Measurements from ENCODE around the gene DAB2. TPM values are rescaled to one million over a fixed set of nuclear protein-coding genes. Genes with fewer than 3 reads are reported as not detected.

The DAB2 gene
- total RNA-seq, 6 experiments from 2014 or later = 228 to 285 (median 237) TPM

- Mint-ChIP-seq H3K27ac (no peak overlapping the region), H3K27me3 (ENCODE audit: insufficient read depth) (no peaks in the 10 kb centered on the region), H3K9me3 (no peaks in the 10 kb centered on the region), H3K4me3 (no peak overlapping the region), H3K4me1 (ENCODE audit: low read depth) (peaks cover 12% of the 10 kb centered on the region), H3K36me3 (ENCODE audit: low read depth) (peaks cover 4% of the 10 kb centered on the region)
- DNase-seq = no peak
- no peak for TF ChIP-seq CTCF (IDR thresholded peaks at IDR 0.05)
Observed at GRCh38 chr5:39461007-39461682, 36.4 kb upstream of the DAB2 start.

DNA sequence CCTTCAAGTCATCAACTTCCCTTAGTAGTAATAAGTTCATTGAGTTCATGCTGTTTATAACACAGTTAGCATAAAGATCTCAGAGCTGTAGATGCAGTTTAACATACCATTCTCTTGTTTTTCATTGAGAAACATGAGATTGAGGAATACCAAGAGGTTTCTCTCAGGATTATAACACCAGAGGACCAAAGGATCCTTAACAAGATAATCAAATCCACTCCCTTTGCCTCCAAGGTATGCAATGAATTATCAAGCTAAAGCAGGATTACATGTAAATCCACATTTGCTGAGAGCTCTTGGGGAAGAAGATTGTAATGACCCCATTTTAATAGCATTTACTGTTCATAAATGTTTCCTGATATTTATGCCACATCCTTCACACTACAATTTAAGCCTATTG lies 35.1 kb upstream of the DAB2 start:
- Mint-ChIP-seq H3K27ac (no peak overlapping the region), H3K9me3 (no peaks in the 10 kb centered on the region), H3K27me3 (ENCODE audit: insufficient read depth) (no peaks in the 10 kb centered on the region), H3K4me1 (ENCODE audit: low read depth) (peaks cover 12% of the 10 kb centered on the region), H3K36me3 (ENCODE audit: low read depth) (peaks cover 4% of the 10 kb centered on the region), H3K4me3 (no peak overlapping the region)
- no peak for TF ChIP-seq CTCF (IDR thresholded peaks at IDR 0.05)
- DNase-seq = no peak

DNA sequence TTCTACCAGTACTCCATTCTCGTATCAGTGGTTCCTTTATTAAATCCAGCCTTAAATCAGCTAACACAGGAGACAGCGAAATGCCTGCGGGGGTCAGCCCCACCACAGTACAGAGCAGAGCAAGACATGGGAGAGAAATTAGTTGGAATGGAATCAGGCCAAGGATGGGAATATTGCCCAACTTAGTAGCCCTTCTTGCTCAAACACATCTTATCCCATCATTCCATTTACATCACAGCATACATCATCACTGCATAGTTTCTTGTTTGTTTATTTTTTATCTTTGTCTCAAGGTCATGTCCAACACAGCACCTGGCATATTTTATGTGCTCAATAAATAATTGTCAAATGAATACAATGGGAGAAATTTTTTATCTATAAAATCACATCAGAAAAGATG lies 34.3 kb upstream of the DAB2 start:
- no peaks in the 10 kb centered on the region for H3K27me3 Mint-ChIP-seq (ENCODE audit: insufficient read depth)
- no peak for TF ChIP-seq CTCF (IDR thresholded peaks at IDR 0.05)
- H3K4me1 Mint-ChIP-seq (ENCODE audit: low read depth) = peaks cover 12% of the 10 kb centered on the region
- H3K36me3 Mint-ChIP-seq (ENCODE audit: low read depth) = peaks cover 4% of the 10 kb centered on the region
- H3K27ac Mint-ChIP-seq = no peak overlapping the region
- no peak overlapping the region for H3K4me3 Mint-ChIP-seq
- H3K9me3 Mint-ChIP-seq = no peaks in the 10 kb centered on the region
- DNase-seq = no peak

GRCh38 chr5:39455645-39456044 lies 30.9 kb upstream of the DAB2 start:
- H3K36me3 Mint-ChIP-seq (ENCODE audit: low read depth) = peaks cover 4% of the 10 kb centered on the region
- no peaks in the 10 kb centered on the region for H3K9me3 Mint-ChIP-seq
- H3K4me3 Mint-ChIP-seq = no peak overlapping the region
- H3K4me1 Mint-ChIP-seq (ENCODE audit: low read depth) = peaks cover 36% of the 10 kb centered on the region
- H3K27ac Mint-ChIP-seq = no peak overlapping the region
- no peak for DNase-seq
- no peak for TF ChIP-seq CTCF (IDR thresholded peaks at IDR 0.05)
- H3K27me3 Mint-ChIP-seq (ENCODE audit: insufficient read depth) = no peaks in the 10 kb centered on the region

DNA sequence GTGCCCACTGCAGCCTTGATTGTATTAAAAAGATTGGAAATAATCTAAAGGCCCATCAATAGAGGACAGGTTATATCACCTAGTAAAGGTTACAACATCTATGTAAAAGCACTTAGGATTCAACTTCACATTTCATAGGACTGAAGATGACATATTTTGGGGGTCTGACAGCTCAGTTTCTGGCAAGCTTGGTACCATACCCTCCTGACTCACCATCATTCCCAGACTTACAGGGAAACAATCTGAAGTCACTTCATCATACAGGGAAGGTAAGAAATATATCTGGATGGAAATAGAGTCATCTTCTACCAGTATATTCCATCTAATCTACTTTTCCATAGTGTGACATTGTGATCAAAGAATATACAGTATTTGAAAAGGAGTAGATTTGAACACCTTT lies 28.8 kb upstream of the DAB2 start:
- Mint-ChIP-seq H3K27ac (no peak overlapping the region), H3K4me1 (ENCODE audit: low read depth) (peaks cover 28% of the 10 kb centered on the region), H3K9me3 (no peaks in the 10 kb centered on the region), H3K27me3 (ENCODE audit: insufficient read depth) (no peaks in the 10 kb centered on the region), H3K36me3 (ENCODE audit: low read depth) (peaks cover 4% of the 10 kb centered on the region), H3K4me3 (no peak overlapping the region)
- DNase-seq = no peak
- TF ChIP-seq CTCF (IDR thresholded peaks at IDR 0.05) = no peak
